ENCODE results near the gene RPS6KA2.

RPS6KA2 gene

DNA sequence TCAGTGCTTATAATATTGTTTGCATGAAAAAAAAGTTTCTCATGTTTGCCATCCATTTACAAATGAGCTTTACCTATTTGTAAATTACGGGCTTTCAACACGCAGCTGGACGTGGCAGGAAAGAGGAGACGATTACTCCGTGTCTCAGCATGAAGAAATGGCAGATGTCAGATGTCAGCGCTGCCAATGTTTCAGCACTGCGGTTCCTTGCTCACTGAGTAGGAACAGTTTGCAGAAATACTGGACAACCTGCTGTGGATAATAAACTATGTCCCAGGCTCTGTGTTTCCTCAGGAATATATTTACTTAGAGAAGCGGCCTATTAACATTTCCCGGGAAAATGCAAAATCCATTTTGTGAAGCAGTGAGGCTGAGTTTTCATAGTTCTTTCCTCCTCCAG is 63.2 kb downstream of the RPS6KA2 start:
- TF ChIP-seq, protein P1, sequence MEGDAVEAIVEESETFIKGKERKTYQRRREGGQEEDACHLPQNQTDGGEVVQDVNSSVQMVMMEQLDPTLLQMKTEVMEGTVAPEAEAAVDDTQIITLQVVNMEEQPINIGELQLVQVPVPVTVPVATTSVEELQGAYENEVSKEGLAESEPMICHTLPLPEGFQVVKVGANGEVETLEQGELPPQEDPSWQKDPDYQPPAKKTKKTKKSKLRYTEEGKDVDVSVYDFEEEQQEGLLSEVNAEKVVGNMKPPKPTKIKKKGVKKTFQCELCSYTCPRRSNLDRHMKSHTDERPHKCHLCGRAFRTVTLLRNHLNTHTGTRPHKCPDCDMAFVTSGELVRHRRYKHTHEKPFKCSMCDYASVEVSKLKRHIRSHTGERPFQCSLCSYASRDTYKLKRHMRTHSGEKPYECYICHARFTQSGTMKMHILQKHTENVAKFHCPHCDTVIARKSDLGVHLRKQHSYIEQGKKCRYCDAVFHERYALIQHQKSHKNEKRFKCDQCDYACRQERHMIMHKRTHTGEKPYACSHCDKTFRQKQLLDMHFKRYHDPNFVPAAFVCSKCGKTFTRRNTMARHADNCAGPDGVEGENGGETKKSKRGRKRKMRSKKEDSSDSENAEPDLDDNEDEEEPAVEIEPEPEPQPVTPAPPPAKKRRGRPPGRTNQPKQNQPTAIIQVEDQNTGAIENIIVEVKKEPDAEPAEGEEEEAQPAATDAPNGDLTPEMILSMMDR (IDR thresholded peaks at IDR 0.05; ENCODE audit: low read depth, low read length) = no peak
- H3K4me3 ChIP-seq (replicated peaks in 1 of 2; ENCODE audit: low read depth in 2 of 2, low read length in 2 of 2) = no peak overlapping the region
- no peak for DNase-seq (ENCODE audit: low read depth in 2 of 2)

GRCh38 chr6:166563200-166563599 is 63.9 kb downstream of the RPS6KA2 start:
- TF ChIP-seq, protein P1 (IDR thresholded peaks at IDR 0.05; ENCODE audit: low read depth, low read length) = no peak
- no peak overlapping the region for H3K4me3 ChIP-seq (replicated peaks in 1 of 2; ENCODE audit: low read depth in 2 of 2, low read length in 2 of 2)
- DNase-seq (ENCODE audit: low read depth in 2 of 2) = no peak

DNA sequence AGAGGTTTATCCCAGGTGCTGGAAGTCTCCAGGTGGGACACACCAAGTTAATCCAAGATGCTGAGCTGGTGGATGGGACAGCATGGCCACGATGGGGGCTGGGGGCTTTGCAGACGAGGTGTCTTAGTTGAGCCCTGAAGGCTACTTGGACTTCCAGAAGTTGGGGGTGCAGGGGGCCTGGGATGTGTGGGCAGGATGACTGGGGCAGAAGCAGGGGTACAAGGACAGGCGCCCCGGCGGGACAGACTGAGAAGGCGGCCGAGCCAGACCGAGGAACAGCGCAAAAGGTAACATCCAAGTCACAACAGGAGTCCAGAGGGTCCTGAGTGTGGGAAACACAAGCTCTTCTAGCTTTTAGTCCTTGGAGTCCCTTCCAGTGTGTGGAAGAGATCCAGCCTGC is 64.3 kb downstream of the RPS6KA2 start:
- TF ChIP-seq, protein P1 (IDR thresholded peaks at IDR 0.05; ENCODE audit: low read depth, low read length) = no peak

DNA sequence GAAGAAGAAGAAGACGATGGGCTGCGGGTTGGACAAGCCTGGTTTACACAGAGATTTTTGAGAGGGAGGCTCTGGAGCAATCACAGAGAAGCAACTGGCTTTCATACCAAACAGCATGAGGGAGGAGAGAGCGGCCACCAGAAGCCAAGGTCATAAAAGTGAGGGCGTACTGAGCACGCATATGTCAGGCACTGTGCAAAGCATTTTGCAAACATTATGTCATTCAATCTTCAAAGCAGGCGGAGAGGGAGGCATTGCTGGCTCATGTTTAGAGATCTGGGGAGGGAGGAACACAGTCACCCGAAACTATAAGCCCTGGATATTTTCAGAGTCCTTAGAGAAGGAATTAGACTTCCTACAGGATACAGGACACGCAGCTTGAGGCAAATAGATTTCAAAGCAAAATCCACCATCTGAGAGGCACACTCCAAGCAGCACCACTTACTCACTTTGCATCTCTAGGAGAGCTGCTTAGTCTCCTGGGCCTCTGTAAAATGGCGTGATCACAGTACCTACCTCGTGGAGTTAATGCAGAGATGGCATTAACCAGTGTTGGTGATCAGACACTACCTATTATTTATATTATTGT is 65.2 kb downstream of the RPS6KA2 start:
- TF ChIP-seq, protein P1 (IDR thresholded peaks at IDR 0.05; ENCODE audit: low read depth, low read length) = no peak
- no peak for DNase-seq (ENCODE audit: low read depth in 2 of 2)
- no peak overlapping the region for H3K4me3 ChIP-seq (replicated peaks in 1 of 2; ENCODE audit: low read depth in 2 of 2, low read length in 2 of 2)

More for the DNA sequence above, 64.3 kb downstream of the RPS6KA2 start:
- DNase-seq (ENCODE audit: low read depth in 2 of 2) = no peak
- H3K4me3 ChIP-seq (replicated peaks in 1 of 2; ENCODE audit: low read depth in 2 of 2, low read length in 2 of 2) = no peak overlapping the region

GRCh38 chr6:166560222-166560621 is 66.8 kb downstream of the RPS6KA2 start:
- no peak for DNase-seq (ENCODE audit: low read depth in 2 of 2)
- TF ChIP-seq, protein P1 (IDR thresholded peaks at IDR 0.05; ENCODE audit: low read depth, low read length) = no peak
- no peak overlapping the region for H3K4me3 ChIP-seq (replicated peaks in 1 of 2; ENCODE audit: low read depth in 2 of 2, low read length in 2 of 2)

DNA sequence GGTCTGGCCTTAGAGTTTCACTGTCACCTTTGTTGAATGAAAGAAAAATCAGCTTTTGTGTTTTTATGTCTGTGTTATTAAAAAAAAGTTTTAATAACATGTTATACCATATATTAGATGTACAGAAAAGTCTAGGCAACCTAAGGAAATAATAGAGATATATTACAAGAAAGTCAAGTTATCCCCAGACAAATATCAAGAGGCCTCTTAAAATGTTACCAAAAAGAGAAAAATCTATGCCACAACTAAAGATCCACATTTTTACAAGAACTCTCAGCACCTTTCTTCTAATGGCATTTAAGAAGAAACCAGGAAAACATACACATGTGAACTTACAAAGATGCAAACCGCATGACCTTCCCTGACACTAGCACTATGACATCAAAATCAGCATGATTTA is 67.4 kb downstream of the RPS6KA2 start:
- TF ChIP-seq, protein P1 (IDR thresholded peaks at IDR 0.05; ENCODE audit: low read depth, low read length) = no peak
- DNase-seq (ENCODE audit: low read depth in 2 of 2) = no peak

GRCh38 chr6:166559211-166559610 is 67.8 kb downstream of the RPS6KA2 start:
- no peak overlapping the region for H3K4me3 ChIP-seq (replicated peaks in 1 of 2; ENCODE audit: low read depth in 2 of 2, low read length in 2 of 2)
- TF ChIP-seq, protein P1 (IDR thresholded peaks at IDR 0.05; ENCODE audit: low read depth, low read length) = no peak
- peak; percentile 78 to 81 for DNase-seq (ENCODE audit: low read depth in 2 of 2)

More for the DNA sequence above, 67.4 kb downstream of the RPS6KA2 start:
- H3K4me3 ChIP-seq (replicated peaks in 1 of 2; ENCODE audit: low read depth in 2 of 2, low read length in 2 of 2) = no peak overlapping the region
